ENCODE measurements around the gene CRPPA.

Gene CRPPA

DNA sequence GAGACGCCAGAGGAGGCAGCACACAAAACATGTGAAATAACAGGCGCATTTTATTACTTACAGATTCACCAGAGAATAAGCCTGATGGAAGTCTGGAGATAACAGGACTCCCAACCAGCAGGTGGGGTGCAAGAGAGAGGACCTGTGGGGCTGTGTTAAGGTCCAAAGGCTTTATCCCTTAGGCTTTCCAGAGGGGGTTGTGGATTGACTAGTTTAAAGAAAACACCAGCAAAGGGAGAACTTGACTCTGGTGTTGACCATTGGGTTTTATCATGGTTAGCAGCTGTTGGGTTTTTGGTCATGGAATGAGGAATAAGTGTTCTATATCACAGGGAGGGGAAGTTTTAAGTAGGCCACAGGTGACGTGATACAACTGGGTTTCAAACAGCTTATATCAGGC, 1.6 kb upstream of the CRPPA start:
- no peak for DNase-seq (ENCODE audit: low spot score)

DNA sequence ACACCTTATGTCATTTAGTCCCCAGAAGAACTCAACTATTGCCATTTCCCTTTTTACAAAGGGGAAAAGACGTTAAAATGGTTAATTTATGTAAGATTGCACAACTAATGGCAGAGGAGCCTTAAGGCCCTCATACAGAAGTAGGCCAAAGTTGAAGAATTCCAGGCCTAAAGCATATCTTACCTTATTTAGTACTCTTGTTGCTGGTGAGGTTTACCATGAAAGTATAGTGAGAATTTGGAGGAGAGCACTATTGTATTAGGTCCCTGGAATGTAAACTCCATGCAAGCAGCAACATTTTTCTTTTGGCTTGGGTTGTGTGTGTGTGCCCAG, 731 bp upstream of the CRPPA start:
- DNase-seq (ENCODE audit: low spot score): no peak

DNA sequence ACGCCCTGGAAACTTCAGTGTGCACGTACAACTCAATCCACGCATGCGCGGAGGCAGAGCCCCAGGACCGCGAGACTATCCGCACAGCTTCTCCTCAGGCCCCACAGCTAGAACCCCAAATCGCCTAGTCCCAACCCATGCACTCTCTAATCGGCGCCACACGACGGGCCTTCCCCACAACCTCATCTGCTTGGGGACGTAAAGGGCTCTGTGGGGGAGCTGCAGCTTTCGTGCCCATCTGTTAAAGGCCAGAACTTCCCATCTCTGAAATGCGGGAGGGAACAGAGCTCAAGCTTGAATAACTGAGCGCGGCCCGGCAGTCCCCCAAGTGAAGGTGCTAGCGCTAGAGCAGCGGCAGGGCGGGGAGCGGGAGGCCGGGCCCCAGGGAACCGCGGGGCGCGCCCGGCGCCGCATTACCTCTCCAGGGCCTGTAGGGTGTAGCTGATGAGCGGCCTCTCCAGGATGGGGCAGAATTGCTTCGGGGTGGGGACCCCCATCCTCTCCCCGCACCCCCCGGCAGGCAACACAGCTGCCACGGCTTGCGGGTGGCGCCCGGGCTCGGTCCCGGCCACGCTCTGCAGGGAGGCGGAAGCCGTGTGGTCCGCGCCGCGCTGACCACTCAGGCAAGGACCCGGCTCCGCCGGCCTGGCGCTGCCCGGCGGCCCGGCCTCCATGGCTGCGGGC, 547 bp downstream of the CRPPA start:
- peak; percentile 80 for DNase-seq (ENCODE audit: low spot score)

DNA sequence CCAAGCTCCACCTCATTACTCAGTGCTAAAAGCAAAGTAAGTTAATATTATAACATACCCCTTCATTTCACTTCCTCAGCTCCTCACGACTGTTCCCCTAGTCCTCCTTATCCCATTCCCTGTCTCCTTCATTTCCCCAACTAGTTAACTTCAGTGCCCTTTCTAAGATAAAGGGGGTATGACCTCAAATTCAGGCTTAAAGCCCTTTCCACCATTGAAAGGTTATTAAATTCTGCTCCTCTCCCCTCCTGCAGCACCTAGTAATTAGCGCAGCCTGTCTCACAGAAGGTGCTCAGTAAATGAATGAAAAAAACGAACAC, 1.0 kb downstream of the CRPPA start:
- no peak for DNase-seq (ENCODE audit: low spot score)

DNA sequence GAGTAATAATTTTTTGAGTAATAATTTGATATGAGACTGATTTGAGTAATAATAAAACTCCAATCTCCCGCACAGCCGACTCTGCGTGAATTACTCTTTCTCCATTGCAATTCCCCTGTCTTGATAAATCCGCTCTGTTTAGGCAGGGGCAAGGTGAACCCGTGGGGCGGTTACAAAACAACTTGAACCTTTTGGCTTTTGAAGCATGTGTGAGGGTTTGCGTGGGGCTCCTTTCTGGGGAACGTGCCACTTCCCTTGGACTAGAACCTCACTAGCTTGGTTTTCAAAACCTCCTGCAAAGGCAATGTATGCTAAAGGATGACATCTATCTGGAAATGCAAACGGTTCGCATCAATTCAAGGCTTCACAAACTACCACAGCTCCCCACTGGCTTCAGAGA, 1.5 kb downstream of the CRPPA start:
- no peak for DNase-seq (ENCODE audit: low spot score)

DNA sequence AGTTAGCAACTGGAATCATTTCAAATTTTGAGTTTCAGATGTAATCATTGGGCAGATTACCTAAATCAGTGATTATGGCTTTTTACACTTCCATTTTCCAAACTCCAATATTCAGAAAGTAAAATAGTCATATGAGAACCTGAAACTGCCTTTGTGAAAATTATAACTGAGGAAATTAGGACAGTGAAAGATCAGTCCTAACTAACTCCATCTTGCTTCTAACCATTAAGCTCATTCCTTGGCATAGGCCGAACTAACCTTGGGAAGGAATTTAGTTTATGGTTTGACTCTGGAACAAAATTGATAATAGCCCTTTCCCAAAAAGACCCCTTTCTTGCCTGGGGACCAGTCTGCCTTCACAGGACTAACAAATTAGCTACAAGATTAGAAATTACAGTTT, 2.2 kb downstream of the CRPPA start:
- no peak for DNase-seq (ENCODE audit: low spot score)

DNA sequence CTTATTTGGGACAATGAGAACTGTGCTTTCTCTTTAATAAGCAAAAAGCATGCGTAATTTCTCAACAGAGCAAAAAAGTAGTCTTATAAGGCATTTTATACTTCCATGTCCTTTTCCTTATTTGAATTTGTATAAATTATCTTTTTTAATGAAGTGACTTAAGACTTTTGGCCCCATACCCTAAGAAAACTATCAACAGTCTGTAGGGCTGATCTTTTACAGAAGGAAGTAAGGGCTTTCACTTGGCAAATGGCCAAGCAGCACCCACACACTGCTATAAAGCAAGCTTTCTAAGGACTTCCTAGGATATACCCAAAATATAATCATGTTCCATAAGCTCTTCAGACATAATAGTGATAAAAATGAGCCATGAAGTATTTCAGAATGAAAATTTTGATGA, 3.4 kb downstream of the CRPPA start:
- DNase-seq (ENCODE audit: low spot score): no peak

DNA sequence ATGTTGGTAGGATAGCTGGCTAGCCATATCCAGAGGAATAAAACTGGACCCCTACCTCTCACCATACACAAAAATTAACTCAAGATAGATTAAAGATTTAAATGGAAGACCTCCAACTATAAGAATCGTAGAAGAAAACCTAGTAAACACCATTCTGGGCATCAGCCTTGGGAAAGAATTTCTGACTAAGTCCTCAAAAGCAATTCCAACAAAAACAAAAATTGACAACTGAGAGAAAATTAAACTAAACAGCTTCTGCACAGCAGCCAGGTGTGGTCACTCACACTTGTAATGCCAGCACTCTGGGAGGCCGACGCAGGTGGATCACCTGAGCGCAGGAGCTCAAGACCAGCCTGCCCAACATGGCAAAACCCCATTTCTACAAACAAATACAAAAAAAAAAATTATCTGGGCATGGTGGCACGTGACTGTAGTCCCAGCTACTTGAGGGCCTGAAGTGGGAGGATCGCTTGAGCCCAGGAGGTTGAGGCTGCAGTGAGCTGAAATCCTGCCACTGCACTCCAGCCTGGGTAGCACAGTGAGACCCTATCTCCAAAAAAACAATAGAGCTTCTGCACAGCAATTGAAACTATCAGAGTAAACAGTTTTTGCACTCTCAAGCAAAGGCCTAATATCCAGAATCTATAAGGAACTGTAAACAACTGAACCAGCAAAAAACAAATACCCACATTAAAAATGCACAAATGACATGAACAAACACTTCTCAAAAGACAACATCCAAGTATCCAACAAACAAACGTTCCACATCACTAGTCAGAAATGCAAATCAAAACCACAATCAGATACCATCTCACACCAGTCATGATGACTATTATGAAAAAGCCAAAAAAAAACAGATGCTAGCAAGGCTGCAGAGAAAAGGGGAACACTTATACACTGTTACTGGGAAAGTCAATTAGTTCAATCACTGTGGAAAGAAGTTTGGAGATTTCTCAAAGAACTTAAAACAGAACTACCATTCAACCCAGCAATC, 4.8 kb downstream of the CRPPA start:
- no peak for DNase-seq (ENCODE audit: low spot score)

DNA sequence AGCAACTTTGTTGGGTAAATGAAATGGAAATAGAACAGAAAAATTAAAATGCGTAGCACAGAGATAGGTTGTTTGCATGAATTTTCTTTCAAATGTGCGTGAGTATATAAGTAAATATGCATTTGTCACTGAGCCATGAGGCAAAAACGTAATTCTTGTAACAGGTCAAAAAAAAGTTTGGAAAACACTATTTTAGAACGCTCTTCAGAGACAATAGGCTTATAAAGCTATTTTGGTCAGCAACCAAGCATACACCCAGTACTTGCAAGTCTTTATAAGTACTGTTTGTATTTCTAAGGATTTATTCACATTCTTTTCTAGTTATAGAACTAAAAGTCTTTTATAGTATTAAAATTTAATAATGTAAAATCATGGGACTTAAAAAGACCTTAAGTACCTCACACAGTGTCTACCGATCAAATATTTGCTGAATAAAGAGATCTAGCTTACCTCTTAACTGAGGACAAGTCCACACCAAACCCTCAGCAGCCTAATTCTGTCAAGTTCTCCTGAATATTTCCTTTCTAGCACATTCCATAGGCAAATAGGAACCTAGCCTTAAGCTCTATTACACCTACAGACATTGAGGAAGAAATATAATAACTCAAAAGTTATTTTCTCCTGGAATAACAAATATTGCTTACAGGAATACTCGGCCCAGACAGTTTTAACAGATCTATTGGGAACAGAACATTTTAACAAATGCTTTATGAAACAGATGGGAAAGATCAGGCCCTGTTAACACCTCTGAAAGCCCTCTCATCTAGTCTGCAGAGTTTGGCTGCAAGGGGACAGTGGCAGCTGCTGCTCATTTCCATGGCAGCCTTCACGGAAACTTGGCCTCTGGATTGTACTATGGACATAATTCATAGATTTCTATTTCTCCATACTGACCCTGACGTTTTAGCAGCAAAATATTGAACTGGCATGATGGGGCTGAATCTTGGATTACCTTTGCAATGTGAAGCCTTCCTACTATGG, 8.8 kb downstream of the CRPPA start:
- DNase-seq (ENCODE audit: low spot score): no peak

DNA sequence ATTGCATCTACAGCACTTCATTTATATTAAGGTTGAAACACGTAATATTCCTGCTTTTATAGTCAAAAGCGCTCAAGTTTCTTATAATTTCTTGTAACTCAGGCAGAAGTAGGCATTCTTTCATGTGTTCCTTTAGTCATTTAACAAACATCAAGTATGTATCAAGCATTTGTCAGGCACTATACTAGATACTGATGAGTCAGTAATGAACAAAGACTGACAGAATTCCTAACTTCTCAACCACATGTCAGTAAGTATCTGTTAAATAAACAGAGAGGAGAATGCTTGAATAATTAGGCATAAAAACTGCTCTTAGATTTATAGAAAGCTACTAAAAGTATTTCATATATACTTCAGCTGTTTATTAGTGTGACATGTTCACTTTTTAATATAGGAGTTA, 9.9 kb downstream of the CRPPA start:
- DNase-seq (ENCODE audit: low spot score): no peak

DNA sequence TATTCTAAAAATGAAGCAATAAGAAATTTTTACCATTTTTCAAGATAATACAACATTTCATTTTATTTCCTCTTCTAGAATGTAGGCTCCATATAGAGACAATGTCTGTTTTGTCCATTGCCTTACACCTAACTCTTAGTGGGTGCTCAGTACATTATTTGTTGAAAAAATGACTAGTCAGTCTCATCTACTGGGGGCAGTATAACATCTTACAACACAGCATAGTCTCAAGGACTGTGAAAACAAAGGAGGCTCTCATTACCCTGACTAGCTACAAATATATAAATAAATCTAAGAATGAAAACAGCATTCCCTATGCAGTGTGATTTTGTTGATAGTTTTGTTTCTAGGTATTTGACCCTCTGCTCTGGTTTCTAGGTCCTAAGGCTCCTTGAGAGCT, 11.6 kb downstream of the CRPPA start:
- DNase-seq (ENCODE audit: low spot score): no peak

DNA sequence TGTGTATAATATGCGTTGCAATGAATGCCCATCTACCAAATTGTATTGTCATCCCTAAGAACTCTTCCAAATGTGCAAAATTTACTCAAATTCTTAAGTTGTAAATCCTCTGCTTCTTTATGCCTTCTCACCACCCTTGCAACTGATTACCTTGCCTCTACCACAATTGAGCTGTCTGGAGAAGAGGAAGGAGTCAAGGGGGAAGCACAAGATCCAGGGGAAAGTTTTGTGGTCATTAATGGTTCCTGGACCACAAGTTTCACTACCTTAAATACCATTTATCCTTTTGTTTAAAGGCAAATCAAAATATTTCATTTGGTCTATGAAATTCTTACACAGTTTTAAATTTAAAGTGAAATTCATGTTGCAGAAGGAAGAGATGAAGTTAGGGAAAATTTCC, 16.7 kb downstream of the CRPPA start:
- no peak for DNase-seq (ENCODE audit: low spot score)

DNA sequence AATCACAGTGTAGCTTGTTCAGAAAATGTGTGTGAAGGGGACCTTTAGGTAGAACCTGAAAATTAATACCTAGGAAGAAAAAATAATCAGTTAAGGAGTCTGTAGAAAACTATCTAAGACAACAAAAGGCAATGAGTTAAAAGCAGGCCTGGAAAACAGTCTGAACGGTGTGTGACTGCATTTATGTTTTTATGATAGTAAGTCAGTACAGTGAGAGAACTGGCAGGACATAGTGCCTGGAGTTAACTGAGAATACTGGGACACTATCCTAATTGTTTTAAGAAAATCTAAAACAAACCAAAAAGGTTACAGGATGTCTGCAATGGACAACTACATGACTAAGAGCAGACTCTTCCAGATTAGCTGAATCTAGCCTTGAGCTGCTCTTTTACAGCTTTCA, 17.9 kb downstream of the CRPPA start:
- DNase-seq (ENCODE audit: low spot score): no peak

DNA sequence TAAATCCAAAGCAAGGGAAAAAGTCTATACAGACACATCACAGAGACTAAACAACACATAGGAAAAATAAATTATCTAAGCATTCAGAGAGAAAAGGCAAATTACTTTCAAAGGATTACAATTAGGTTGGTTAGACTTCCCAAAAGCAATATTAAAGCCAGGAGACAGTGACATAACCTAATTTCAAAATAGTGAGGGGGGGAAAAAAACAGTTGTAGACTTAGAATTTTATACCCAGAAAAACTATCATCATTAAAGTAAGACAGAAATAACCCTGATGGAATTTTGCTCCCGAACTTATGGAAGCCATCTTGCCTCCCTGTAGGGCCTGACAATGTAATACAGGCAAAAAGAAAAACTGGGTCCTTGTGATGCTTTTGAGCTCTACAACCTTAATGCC, 18.4 kb downstream of the CRPPA start:
- DNase-seq (ENCODE audit: low spot score): no peak

DNA sequence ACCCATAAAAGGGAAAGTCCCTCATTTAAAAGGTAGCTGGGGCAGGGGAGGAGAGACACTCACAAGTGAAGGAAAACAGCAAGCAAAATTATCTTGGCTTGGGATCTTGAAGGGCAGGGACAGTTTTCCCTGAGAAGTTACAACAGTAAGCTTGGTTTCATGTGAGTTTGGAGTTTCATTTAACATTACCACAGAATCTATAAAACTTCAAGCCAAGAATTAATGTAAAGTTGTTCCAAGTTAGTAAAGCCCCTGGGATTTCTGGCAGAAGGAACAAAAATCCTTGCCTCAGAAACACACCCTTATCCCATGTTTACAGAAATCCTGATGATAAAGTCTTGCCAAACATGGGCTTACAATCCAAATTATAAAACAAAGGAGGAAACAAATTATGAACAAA, 19.2 kb downstream of the CRPPA start:
- no peak for DNase-seq (ENCODE audit: low spot score)

DNA sequence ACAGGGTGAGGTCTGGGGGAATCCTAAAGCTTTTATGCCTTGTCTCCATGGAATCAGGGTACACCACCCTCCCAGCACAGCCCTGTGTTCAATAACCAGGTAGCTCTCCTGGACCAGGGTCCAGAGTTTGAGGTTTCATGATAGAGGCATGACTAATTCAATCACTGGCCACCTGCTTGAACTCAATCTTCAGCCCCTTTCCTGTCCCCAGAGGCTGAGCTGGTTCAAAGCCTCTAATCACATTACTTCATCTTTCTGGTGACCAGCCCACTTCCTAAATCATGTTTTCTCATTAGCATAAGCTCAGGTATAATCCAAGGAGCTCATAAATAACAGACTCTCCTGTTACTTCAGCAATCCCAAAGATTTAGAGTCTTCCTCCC, 20.5 kb downstream of the CRPPA start:
- DNase-seq (ENCODE audit: low spot score): no peak

DNA sequence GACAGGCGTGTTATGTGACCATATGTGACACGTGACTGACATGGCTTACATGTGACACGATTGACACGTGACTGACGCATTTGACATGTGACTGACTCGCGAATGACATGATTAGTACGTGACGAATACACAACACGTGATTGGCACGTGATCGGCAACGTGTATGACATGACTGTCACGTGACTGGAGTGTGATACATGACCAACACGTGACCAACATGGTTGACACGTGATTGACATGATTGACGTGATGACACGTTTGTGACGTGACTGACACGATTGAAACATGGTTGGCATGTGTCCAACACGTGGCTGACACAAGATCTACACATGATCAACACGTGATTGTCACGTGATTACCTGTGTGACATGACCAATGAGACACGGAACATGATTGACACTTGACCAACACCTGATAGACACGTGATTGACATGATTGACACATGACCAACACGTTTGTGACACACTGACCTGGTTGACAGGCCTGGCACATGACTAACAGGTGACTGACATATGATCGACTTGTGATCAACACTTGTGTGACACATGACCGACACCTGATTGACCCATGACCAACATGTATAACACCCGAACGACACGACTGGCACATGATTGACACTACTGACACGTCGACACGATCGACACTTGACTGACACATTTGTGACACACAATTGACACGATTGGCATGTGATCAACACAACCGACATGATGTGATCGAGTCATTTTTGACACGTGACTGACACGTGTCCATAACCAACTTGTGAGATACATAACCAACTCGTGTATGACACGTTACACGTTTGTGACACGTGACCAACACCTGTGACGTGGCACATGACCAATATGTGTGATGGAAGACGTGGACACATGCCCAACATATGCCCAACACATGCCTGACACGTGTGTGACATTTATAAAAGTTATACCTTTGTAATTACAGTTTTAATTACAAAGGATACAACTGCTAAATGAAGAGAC, 21.1 kb downstream of the CRPPA start:
- no peak for DNase-seq (ENCODE audit: low spot score)

DNA sequence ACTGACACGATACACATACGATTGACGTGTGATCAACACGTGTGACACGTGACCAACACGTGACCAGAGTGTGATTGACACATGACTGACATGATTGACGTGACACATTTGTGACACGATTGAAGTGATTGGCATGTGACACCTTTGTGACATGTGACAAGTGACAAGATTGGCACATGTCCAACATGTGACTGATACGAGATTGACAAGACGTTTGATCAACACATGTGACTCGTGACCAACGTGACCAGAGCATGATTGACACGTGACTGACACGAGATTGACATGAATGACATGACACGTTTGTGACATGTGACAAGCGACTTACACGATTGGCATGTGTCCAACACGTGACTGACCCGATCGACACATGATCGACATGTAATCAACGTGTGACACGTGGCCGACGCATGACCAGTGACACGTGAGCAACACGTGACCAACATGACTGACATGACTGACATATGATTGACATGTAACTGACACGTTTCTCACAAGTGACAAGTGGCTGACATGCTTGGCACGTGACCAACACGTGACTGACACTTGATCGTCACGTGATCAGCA, 22.0 kb downstream of the CRPPA start:
- no peak for DNase-seq (ENCODE audit: low spot score)

DNA sequence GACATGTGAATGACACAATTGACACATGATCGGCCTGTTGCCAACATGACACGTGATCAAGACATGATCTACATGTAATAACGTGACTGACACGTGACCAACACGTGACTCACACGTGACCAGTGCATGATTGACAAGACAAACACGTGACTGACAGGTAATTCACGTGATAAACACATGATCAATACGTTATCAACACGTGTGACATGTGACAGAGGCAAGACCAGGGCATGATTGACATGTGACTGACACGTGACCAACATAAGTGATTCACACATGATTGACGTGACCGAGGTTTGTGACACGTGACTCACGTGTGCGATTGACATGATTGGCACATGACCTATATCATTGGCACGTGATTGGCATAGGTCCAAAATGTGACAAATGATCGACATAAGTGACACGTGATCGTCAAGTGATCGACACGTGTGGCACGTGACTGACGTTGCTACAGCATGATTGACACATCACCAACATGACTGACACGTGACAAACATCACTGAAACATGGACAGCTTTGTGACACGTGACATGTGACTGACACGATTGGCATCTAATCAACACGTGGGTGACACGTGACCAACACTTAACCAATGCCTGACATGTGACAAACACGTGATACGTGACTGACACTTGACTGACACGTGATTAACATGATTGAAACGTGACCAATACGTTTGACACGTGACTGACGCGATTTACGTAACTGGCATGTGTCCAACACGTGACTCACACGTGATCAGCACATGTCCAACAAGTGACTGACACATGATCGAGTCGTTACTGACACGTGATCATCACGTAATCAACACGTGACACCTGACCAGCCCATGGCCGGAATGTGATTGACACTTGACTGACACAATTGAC, 23.0 kb downstream of the CRPPA start:
- DNase-seq (ENCODE audit: low spot score): no peak

DNA sequence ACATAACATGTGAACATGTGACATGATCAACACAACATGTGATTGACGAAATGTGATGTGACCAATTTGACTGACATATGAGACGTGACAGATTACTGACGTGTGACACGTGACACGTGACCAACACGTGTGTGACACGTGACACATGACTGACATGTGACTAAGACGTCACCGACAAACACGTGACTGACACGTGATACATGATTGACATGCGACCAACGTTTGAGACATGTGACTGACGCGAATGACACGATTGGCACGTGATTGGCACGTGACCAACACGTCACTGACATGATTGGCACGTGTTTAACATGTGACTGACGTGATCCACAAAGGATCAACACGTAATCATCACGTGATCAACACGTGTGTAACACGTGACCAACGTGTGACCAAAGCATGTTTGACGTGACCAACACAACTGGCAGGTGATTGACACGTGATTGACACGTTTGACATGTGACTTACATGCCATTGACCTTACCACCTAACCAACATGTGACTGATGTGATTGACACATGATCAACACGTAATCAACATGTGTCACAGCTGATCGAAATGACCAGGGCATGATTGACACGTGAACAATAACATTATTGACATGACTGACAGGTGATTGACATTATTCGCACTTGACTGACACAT, 23.7 kb downstream of the CRPPA start:
- no peak for DNase-seq (ENCODE audit: low spot score)
